AG04449 (cell line): Measurements from ENCODE around the gene ZNF273.

ENCODE experiments used
- CTCF ChIA-PET: fragments of 350-600 bp; formaldehyde crosslinking; extraction: SDS; loops from one replicate; lab custom pipeline; 2021; ENCODE audit warnings: antibody characterized with exemption; lab: Yijun Ruan, JAX
- POLR2A ChIA-PET: fragments of 400-600, 350-600 bp; formaldehyde crosslinking; extraction: SDS; loops from one replicate; lab custom pipeline; 2020; ENCODE audit warnings: antibody characterized with exemption, inconsistent platforms; lab: Yijun Ruan, JAX
- DNase-seq: peaks from one replicate; pipeline ENCODE4 v3.0.0-alpha.2; 2010; ENCODE audit warnings: low read depth, low spot score
- H3K4me3 ChIP-seq: 2 replicates; pipeline ENCODE4 v1.5.1; 2011; ENCODE audit warnings: low read depth, mild to moderate bottlenecking, control low read depth, low read length
- CTCF ChIP-seq: IDR thresholded peaks from one replicate; pipeline ENCODE4 v1.5.1; 2011; ENCODE audit warnings: mild to moderate bottlenecking, moderate library complexity, low read length, control low read depth, inconsistent platforms; ENCODE audit not compliant: insufficient read depth; ENCODE audit errors: missing control alignments

The ZNF273 gene

DNA sequence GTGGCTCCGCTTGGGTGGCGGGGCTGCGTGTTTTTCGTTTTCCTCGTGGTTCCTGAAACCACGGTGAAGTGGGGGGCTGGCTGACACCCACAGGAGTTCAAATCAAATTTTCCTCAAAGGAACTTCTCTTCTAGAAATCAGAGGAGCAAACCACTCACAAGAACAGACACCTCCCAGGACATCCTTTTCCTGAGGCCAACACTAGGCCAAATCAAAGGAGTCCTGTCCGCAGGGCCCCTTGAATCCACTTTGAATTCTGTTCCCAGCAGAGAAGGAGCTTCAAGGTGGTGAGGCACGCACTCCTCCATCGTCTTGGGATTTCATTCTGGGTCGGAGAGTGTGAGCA is 29.9 kb upstream of the ZNF273 start:
- TF ChIP-seq CTCF, result no peak
- CTCF ChIA-PET, result no interaction called here
- H3K4me3 ChIP-seq, result no peak overlapping the region
- POLR2A ChIA-PET, result no interaction called here
- no peak for DNase-seq

DNA sequence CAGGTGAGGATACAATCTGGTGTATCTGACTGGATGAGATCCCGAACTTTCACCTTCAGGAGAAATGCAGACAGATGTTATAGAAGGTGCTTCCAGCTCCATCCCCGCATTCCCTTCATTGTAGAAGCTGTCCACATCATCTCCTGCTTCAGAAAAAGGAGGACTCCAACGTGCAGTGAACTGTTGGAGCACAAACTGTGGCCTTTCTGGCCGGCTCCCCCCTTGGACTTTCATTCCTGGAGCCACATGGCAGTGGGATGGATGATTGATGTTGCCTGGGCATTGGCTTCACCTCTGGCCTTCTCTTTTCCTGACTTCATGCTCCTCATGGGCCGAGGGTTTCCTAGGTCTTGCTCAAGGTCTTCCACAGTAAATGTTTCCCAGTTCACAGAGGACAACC is 29.6 kb upstream of the ZNF273 start:
- CTCF ChIA-PET, result no interaction called here
- POLR2A ChIA-PET, result no interaction called here
- no peak for TF ChIP-seq CTCF
- H3K4me3 ChIP-seq, result no peak overlapping the region
- no peak for DNase-seq

- no peak overlapping the region for H3K4me3 ChIP-seq
- POLR2A ChIA-PET, result no interaction called here
- CTCF ChIA-PET, result no interaction called here
- no peak for DNase-seq
- no peak for TF ChIP-seq CTCF
Observed at GRCh38 chr7:64874114-64874513, 29.0 kb upstream of the ZNF273 start.

- no peak overlapping the region for H3K4me3 ChIP-seq
- no peak for DNase-seq
- ChIA-PET CTCF (no interaction called here), POLR2A (no interaction called here)
- TF ChIP-seq CTCF, result no peak
Observed at GRCh38 chr7:64874562-64875250, 28.4 kb upstream of the ZNF273 start.

DNA sequence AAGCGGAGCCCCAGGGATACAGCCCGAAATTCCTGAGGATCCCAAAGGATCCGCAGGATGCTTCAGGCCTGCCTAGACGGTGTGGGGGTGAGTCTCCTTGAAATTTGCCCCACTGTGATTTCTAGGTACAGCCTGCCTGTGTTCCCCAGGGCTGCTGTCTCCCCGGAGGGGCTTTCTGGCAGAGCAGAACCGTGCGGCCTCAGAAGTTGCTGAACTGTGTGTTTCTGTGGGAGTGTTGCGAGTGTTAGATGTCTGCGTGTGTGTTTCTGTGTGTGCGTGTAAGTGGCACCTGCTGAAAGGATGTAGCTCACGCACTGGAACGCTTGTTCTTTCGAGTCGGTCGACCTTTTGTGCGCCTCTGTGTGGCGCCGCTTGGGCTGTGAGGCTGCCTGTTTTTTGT is 27.8 kb upstream of the ZNF273 start:
- DNase-seq, result no peak
- TF ChIP-seq CTCF, result no peak
- H3K4me3 ChIP-seq, result no peak overlapping the region
- ChIA-PET POLR2A (no interaction called here), CTCF (no interaction called here)

- ChIA-PET CTCF (no interaction called here), POLR2A (no interaction called here)
- no peak overlapping the region for H3K4me3 ChIP-seq
- no peak for DNase-seq
- no peak for TF ChIP-seq CTCF
Observed at GRCh38 chr7:64875658-64876406, 27.2 kb upstream of the ZNF273 start.
